ENCODE data around the gene CPE. TPM values are rescaled to one million over a fixed set of nuclear protein-coding genes. Genes with fewer than 3 reads are reported as not detected.

Gene CPE
- total and polyA plus RNA-seq, 2 donors (not counting 3 experiments of a cell fraction or from before 2014, with no cell fraction given): 2.7 to 9.2 TPM

DNA sequence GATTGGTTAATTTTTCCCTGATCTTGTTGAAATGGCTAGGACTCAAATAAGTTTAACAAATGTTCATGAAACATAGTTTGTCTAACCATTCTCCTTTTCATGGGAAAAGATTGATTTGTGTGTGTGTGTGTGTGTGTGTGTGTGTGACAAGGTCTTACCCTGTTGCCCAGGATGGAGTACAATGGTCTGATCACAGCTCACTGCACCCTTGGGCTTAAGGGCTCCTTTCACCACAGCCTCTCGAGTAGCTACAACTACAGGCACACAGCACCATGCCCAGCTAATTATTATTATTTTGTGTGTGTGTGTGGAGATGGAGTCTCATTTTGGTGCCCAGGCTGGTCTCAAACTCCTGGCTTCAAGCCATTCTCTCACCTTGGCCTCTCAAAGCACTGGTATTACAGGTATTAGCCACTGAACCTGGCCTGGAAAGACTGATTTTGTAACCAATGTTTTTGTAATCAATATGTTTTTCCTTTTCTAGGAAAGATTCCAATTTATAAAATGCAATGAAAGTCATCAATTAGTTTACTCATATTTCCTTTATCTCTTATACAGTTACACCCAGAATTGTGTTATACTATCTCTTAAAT, 139.3 kb downstream of the CPE start:
- dilution Hi-C loops (cut with MboI; ENCODE audit: extremely low pct_ligation_motif_present, low sequenced_read_pairs): no loop called here
- FAIRE-seq (no peak), DNase-seq (ENCODE audit: low read depth, low spot score) (no peak)
- Histone ChIP-seq H4K20me1 (replicated peaks; ENCODE audit: control insufficient read depth, extremely low read depth, insufficient read depth, low read length) (no peaks in the 10 kb centered on the region), H3K4me1 (ENCODE audit: control insufficient read depth, extremely low read depth, insufficient read depth, low read length) (peaks cover 13% of the 10 kb centered on the region), H3K9me1 (replicated peaks; ENCODE audit: control insufficient read depth, extremely low read depth, insufficient read depth, low read length) (no peaks in the 10 kb centered on the region), H3K27ac (ENCODE audit: insufficient read depth, low read depth, low read length) (no peak overlapping the region), H3K4me2 (ENCODE audit: insufficient read depth, low read length) (no peak overlapping the region), H3K36me3 (ENCODE audit: control insufficient read depth in 2 of 2, extremely low read depth in 1 of 2, insufficient read depth in 2 of 2, low read length in 2 of 2) (no peaks in the 10 kb centered on the region), H2AFZ (ENCODE audit: low read depth, low read length) (no peak overlapping the region), H3K4me3 (replicated peaks in 1 of 3; ENCODE audit: insufficient read depth in 1 of 3, low read depth in 1 of 3, low read length in 3 of 3) (no peak overlapping the region), H3K9me3 (replicated peaks; ENCODE audit: control insufficient read depth, insufficient read depth, low read length) (no peaks in the 10 kb centered on the region), H3K79me2 (ENCODE audit: control insufficient read depth, insufficient read depth, low read length) (no peaks in the 10 kb centered on the region), H3K9ac (replicated peaks; ENCODE audit: extremely low read depth, insufficient read depth, low read length) (no peak overlapping the region), H3K27me3 (ENCODE audit: control insufficient read depth in 2 of 2, insufficient read depth in 2 of 2, low read length in 2 of 2) (no peaks in the 10 kb centered on the region)
- TF ChIP-seq POLR2A (IDR thresholded peaks at IDR 0.05; ENCODE audit: low read depth, low read length) (no peak), JUN (IDR thresholded peaks at IDR 0.05; ENCODE audit: borderline replicate concordance, insufficient read depth, insufficient read length, low read depth) (no peak), MYC (IDR thresholded peaks at IDR 0.05; ENCODE audit: low read depth, low read length) (no peak), CTCF (IDR thresholded peaks at IDR 0.05; ENCODE audit: extremely low read depth in 1 of 2, insufficient read depth in 1 of 2, low read depth in 1 of 2, low read length in 2 of 2) (no peak), GATA2 (IDR thresholded peaks at IDR 0.05; ENCODE audit: insufficient read depth, insufficient read length, low read depth, low read length) (no peak), POLR2AphosphoS5 (IDR thresholded peaks at IDR 0.05; ENCODE audit: insufficient read depth, low read depth, low read length) (no peak), FOS (IDR thresholded peaks at IDR 0.05; ENCODE audit: borderline replicate concordance, insufficient read depth, low read length) (no peak), EZH2 (IDR thresholded peaks at IDR 0.05; ENCODE audit: borderline replicate concordance, low read depth, low read length, severe bottlenecking) (no peak)
- TF ChIP-seq, protein P1, sequence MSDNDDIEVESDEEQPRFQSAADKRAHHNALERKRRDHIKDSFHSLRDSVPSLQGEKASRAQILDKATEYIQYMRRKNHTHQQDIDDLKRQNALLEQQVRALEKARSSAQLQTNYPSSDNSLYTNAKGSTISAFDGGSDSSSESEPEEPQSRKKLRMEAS (IDR thresholded peaks at IDR 0.05; ENCODE audit: insufficient read depth, insufficient read length): no peak
- BruUV-seq (replicated peaks): no TSS peak
- CTCF ChIA-PET: interaction anchor here (1.4 kb wide), 1 partner anchor 25 kb away, joined by 5 read pairs; no protein-coding TSS in a partner anchor
- intact Hi-C loops (cut with micrococcal nuclease): no loop called here
- POLR2A ChIA-PET: no interaction called here

All from endothelial cell of umbilical vein (primary cell).